HG02798 (cell line): Measurements from ENCODE around the gene RPS6KA6.

ENCODE experiments used
- ATAC-seq: cut with Tn5 transposase; IDR thresholded peaks from one replicate; pipeline ENCODE4 v1.9.1; 2021; ENCODE audit warnings: mild to moderate bottlenecking; ENCODE audit not compliant: unreplicated experiment, poor library complexity

RPS6KA6 gene

DNA sequence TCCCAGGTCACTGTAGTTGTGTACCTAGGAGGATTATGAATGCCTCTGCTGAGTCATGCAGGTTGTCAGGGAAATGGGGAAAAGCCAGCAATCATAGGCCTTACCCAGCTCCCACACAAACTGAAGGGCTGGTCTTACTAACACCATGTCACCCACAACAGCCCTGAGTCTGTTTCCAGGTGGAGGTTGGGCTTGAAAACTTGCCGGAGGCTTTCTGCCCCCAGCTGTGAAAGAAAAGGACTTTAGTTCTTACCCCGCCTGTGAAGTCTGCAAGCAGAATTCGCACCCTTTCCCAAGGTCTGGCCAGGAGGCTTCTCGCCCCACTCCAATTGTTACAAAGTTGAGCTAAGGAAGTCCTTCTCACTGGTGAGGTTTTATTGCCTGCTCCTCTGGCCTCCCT, 143.9 kb downstream of the RPS6KA6 start:
- ATAC-seq = no peak
